Stimulated activated CD8-positive, alpha-beta memory T cell treated with anti-CD3 and anti-CD28 coated beads, Interleukin-12 subunit alpha, Interleukin-12 subunit beta, amount 100 ng/mL, for 1 hour (primary cell): ENCODE measurements around the gene PSMF1.
A peak's percentile ranks its signal among the peaks of the same experiment; 100 is the strongest.

Experiments used
- DNase-seq: peaks from one replicate; pipeline ENCODE4 v3.0.0-alpha.2; 2020; ENCODE audit warnings: low read depth

PSMF1 gene

GRCh38 chr20:1190847-1191246 is 72.4 kb downstream of the PSMF1 start:
- no peak for DNase-seq

DNA sequence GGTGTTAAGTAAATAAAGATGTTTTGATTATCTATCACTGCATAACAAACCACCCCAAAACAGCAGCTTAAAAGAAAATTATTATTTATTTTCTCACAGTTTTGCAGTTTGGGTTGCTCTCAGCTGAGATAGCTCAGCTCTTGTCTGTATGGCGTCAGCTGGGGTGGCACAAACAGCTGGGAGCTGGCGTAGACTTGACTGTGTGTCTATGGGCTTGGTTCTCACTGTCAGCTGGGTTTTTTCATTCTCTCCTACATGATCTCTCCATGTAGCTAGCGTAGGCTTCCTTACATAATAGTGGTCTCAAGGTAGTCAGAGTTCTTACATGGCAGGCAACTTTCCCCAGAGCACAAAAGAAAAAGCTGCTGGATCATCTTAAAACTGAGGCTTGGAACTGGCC is 72.9 kb downstream of the PSMF1 start:
- DNase-seq, result no peak

- no peak for DNase-seq
Measured at GRCh38 chr20:1195226-1195625, 76.8 kb downstream of the PSMF1 start.

DNA sequence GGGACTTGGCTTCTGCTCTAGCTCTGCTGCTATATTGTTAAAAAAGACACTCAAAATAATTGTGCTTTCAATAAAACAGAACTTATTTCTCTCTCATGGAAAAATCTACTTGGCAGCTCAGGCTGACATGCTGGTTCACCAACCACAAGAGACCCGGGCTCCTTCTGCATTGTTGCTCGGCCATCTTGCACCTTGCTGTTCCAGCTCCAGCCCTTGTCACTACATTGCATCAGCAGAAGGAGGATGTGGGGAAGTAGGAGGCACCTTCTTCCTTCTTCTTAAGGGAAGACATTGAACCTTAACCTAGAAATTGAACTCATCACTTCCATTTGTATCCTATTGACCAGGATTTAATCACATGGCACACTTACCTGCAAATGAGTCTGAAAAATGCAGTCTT is 78.2 kb downstream of the PSMF1 start:
- no peak for DNase-seq

GRCh38 chr20:1197801-1198200 is 79.4 kb downstream of the PSMF1 start:
- no peak for DNase-seq

- DNase-seq, result no peak
Measured at GRCh38 chr20:1198751-1199150, 80.3 kb downstream of the PSMF1 start.

- no peak for DNase-seq
Measured at GRCh38 chr20:1199212-1199873, 80.9 kb downstream of the PSMF1 start.

- no peak for DNase-seq
Measured at GRCh38 chr20:1199964-1200363, 81.6 kb downstream of the PSMF1 start.

GRCh38 chr20:1202762-1203504 is 84.5 kb downstream of the PSMF1 start, which contains the start of gene C20orf202:
Gene C20orf202, plus strand, starts transcription at chr20:1203454. Its CDS starts 132 bp downstream, at chr20:1203586.
- no peak for DNase-seq

- no peak for DNase-seq
Measured at GRCh38 chr20:1203630-1204029, 85.2 kb downstream of the PSMF1 start.

GRCh38 chr20:1204113-1204512 is 85.7 kb downstream of the PSMF1 start:
- no peak for DNase-seq

DNA sequence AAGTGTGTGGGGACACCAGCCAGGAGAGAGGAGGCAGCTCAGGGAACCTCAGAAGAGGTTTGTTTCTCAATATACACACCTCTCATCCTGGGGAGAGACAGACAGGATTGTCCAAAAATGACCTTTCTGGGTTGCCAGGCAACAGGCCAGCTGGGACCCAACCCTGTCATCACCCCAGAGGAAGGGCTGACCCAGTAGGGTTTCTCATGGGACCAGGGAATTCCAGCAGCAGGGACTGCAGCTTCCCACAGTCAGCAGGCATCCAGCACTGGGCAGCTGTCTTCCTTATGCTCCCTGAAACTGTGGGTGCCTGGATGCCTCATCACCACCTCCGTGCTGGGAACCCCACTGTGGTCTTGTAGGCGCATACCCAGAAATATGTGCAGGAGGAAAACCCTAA is 86.2 kb downstream of the PSMF1 start:
- DNase-seq, result no peak

DNA sequence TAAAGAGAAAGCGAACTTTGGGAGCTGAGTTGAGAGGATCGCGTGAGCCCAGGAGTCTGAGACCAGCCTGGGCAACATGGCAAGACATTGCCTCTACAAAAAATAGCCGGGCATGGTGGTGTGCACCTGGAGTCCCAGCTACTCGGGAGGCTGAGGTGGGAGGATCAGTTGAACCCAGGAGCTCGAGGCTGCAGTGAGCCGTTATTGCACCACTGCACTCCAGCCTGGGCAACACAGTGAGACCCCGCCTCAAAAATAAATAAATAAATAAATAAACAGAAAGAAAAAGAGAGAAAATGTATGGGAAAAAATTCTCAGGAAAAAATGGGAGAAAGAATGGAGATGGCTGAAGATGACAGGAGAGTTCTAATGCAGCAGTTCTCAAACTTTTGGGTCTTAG is 87.4 kb downstream of the PSMF1 start:
- no peak for DNase-seq

DNA sequence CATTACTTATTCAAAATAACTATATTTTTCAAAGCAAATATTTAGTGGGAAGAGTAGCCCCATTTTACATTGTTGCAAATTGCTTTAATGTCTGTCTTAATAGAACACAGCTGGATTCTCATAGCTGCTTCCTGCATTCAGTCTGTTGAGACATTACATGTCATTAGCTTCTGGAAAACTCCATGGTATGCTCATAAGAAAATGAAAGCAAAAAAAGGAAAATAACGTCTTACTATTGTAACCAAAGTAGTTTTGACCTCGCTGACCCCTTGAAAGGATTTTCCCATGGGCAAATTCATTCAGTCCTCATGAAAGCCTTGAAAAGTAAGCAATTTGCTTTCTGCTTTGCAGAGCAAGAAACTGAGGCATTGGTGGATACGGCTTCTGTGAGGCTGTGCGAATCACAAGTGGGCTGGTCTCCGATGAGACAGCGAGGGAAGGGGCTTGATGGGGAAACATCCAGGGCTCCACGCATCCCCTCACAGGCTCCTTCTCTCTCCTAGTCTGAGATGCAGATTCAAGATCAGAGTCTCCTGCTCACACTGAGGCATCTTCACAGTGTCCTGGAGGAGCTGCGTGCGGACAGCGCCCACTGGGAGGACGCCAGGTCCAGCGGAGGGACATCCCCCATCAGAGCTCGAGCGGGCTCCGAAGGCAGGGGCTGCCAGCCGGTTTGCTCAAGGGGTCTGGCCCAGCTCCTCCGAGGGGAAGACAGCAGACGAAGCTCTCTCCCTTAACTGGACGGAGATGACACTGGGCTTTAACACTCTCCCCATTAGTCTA is 88.2 kb downstream of the PSMF1 start:
- DNase-seq, result no peak

- no peak for DNase-seq
Measured at GRCh38 chr20:1207293-1207878, 89.0 kb downstream of the PSMF1 start.

DNA sequence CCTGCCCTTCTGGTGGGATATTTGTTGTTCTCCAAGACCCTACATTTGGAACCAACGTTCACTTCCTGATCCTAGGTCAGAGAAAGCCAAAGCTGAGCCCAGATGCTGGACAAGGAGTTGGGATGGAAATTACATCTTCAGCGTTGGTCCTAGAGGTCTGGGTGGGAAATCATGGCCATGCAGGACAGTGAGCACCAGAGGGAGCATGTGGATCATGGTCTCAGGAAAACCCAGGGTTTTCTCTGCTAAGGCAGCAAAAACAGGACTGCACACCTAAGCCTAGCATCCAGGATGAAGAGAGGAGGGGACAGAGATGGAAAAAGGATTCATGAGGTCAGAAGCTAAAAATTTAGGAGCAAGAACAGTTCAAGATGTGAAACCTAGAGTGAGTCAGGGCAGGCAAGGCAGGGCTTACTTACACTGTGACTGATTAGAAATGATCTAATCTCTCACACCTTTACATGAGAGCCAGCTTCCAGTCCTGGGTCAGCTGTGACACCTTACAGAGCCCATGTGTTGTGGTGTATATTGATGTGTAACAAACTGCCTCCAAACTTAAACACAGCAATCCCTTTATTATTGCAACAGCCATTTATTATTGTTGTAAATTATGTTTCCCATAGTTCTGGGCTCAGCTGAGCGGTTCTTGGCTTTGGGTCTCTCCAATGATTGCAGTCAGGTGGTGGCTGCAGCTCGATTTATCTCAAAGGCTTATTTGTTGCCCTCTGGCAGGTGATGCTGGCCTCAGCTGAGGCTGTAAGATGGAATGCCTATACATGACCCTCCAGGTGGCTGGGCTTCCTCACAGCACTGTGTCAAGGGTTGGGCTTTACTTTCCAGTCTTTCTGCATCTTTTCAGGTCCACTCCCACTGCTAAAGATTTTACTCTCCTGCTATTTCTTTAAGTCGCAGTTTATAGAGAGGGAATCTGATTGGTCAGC is 91.3 kb downstream of the PSMF1 start:
- DNase-seq, result no peak

GRCh38 chr20:1210501-1210900 is 92.1 kb downstream of the PSMF1 start:
- no peak for DNase-seq

DNA sequence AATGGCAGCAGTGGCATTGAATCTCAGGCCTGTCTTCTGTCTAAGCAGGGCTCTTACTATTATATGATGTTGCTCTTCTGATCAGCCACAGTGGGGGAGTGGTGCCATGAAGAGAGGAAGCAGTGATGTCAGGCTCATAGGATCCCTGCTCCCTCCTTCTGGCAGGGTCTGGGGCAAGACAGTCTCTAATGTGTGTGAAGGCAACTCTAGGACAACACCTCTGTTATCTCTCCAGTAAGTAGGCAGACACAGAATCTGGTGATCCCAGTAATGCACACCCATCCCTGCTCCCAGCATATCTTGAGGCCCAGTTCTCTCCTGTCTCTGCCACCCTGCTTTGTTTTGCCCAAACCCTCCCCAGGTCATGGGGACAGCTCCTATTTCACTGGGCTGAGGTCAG is 93.6 kb downstream of the PSMF1 start:
- DNase-seq, result no peak

DNA sequence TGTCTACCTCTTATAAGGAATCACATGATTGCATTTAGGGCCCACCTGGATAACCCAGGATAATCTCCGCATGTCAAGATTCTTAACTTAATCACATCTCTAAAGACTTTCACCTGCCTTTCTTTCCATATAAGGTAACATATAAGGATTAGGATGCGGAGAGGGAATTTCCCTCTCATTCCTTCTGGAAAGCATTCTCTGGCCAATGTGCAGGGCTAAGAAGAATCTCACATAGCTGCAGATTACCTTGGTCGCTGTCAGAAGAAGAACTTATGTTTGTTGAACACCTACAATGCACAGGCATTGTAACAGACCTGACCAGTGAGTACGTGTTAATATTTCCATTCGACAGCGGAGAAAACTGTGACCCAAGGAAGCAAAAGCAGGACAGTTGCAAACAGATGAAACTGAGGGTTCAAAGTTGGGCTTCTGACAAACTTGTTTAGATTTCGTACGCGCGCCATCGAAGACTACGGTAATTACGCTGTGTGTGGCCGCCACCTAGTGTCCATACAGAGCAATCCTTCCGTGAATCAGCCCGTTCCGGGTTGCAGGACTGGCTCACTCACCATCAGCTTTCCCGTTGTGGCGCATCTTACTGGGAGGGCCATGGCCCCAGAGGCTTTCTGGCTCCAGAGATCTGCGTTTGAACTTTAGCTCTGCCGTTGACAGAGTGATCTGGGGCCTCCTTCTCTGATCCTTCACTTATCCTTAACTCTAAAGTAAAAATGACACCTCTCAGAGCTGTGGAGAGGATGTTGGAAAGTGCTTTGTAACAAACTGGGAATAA is 94.4 kb downstream of the PSMF1 start:
- DNase-seq, result peak; percentile 57

DNA sequence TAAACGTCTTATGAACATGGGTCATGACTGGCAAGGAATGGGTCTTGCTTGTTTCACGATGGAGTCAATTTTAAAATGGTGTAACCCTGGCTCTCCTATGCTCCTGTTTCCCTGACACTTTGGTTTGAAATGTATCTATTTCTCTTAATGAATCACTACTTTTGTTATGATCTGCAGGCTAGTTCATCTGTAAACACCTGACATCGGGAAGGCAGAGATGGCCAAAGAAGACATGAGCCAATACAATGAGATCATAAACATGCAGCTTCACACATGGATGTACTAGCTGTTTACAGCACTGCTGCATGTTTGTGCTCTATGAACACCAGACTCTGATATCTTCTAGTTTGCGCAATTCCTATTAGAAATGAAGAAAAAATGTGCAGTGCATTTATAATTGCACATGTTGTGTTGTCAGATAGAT is 96.4 kb downstream of the PSMF1 start:
- no peak for DNase-seq
